IPS-18a (cell line): ENCODE measurements around the gene RASD1.

Experiments used
- H3K27ac ChIP-seq: one replicate; pipeline ENCODE4 v1.5.1; 2013; ENCODE audit warnings: low read length
- H3K27me3 ChIP-seq: one replicate; pipeline ENCODE4 v1.6.1; 2013; ENCODE audit warnings: mild to moderate bottlenecking, low read length; ENCODE audit not compliant: control insufficient read depth, insufficient read depth
- H3K36me3 ChIP-seq: one replicate; pipeline ENCODE4 v1.6.1; 2013; ENCODE audit warnings: low read depth, low read length; ENCODE audit not compliant: control insufficient read depth
- H3K4me1 ChIP-seq: one replicate; pipeline ENCODE4 v1.6.1; 2013; ENCODE audit warnings: low read depth, low read length; ENCODE audit not compliant: control insufficient read depth
- H3K4me3 ChIP-seq: one replicate; pipeline ENCODE4 v1.5.1; 2013; ENCODE audit warnings: low read length
- H3K9ac ChIP-seq: one replicate; pipeline ENCODE4 v1.6.1; 2013; ENCODE audit warnings: mild to moderate bottlenecking, low read length, moderate library complexity
- H3K9me3 ChIP-seq: one replicate; pipeline ENCODE4 v1.6.1; 2013; ENCODE audit warnings: low read depth, low read length; ENCODE audit not compliant: control insufficient read depth

Gene RASD1

GRCh38 chr17:17497845-17498520 lies 1.8 kb upstream of the RASD1 start:
- Histone ChIP-seq H3K4me1 (peaks cover 10% of the 10 kb centered on the region), H3K9ac (no peak overlapping the region)

GRCh38 chr17:17497065-17497844 lies 1.1 kb upstream of the RASD1 start:
- H3K27ac ChIP-seq = no peak overlapping the region
- H3K36me3 ChIP-seq = no peaks in the 10 kb centered on the region
- H3K9ac ChIP-seq = no peak overlapping the region
- H3K4me1 ChIP-seq = peaks cover 13% of the 10 kb centered on the region
- peak overlapping the region; percentile 16 for H3K4me3 ChIP-seq
- peaks cover 30% of the 10 kb centered on the region for H3K27me3 ChIP-seq
- no peaks in the 10 kb centered on the region for H3K9me3 ChIP-seq

More at GRCh38 chr17:17497845-17498520, 1.8 kb upstream of the RASD1 start:
- Histone ChIP-seq H3K9me3 (no peaks in the 10 kb centered on the region), H3K4me3 (no peak overlapping the region), H3K27ac (no peak overlapping the region), H3K36me3 (no peaks in the 10 kb centered on the region), H3K27me3 (peaks cover 30% of the 10 kb centered on the region)

GRCh38 chr17:17495536-17496188 lies 533 bp downstream of the RASD1 start:
- H3K4me1 ChIP-seq = peaks cover 13% of the 10 kb centered on the region
- H3K36me3 ChIP-seq = peaks cover 9% of the 10 kb centered on the region
- H3K27ac ChIP-seq = no peak overlapping the region
- H3K9ac ChIP-seq = peak overlapping the region; percentile 35
- H3K27me3 ChIP-seq = peaks cover 30% of the 10 kb centered on the region
- H3K9me3 ChIP-seq = no peaks in the 10 kb centered on the region
- peak overlapping the region; percentile 61 for H3K4me3 ChIP-seq

- Histone ChIP-seq H3K9ac (no peak overlapping the region), H3K4me3 (peak overlapping the region; percentile 61), H3K9me3 (no peaks in the 10 kb centered on the region), H3K36me3 (peaks cover 9% of the 10 kb centered on the region), H3K27ac (no peak overlapping the region), H3K27me3 (peaks cover 30% of the 10 kb centered on the region), H3K4me1 (peaks cover 13% of the 10 kb centered on the region)
Observed at GRCh38 chr17:17494870-17495535, 1.2 kb downstream of the RASD1 start.

- no peak overlapping the region for H3K9ac ChIP-seq
- peaks cover 13% of the 10 kb centered on the region for H3K4me1 ChIP-seq
- H3K9me3 ChIP-seq = no peaks in the 10 kb centered on the region
- peaks cover 30% of the 10 kb centered on the region for H3K27me3 ChIP-seq
- H3K36me3 ChIP-seq = peaks cover 9% of the 10 kb centered on the region
- no peak overlapping the region for H3K27ac ChIP-seq
- peak overlapping the region; percentile 61 for H3K4me3 ChIP-seq
Observed at GRCh38 chr17:17494499-17494869, 1.7 kb downstream of the RASD1 start.

GRCh38 chr17:17493986-17494466 lies 2.2 kb downstream of the RASD1 start:
- no peaks in the 10 kb centered on the region for H3K9me3 ChIP-seq
- H3K4me1 ChIP-seq = peaks cover 13% of the 10 kb centered on the region
- peak overlapping the region; percentile 61 for H3K4me3 ChIP-seq
- H3K36me3 ChIP-seq = peaks cover 9% of the 10 kb centered on the region
- peaks cover 30% of the 10 kb centered on the region for H3K27me3 ChIP-seq
- no peak overlapping the region for H3K9ac ChIP-seq
- no peak overlapping the region for H3K27ac ChIP-seq

GRCh38 chr17:17493249-17493985 lies 2.8 kb downstream of the RASD1 start:
- Histone ChIP-seq H3K4me3 (no peak overlapping the region), H3K9me3 (no peaks in the 10 kb centered on the region), H3K36me3 (peaks cover 9% of the 10 kb centered on the region), H3K27me3 (peaks cover 30% of the 10 kb centered on the region), H3K4me1 (peaks cover 13% of the 10 kb centered on the region), H3K9ac (no peak overlapping the region), H3K27ac (no peak overlapping the region)

GRCh38 chr17:17492571-17492970 lies 3.6 kb downstream of the RASD1 start:
- no peak overlapping the region for H3K9ac ChIP-seq
- peaks cover 30% of the 10 kb centered on the region for H3K27me3 ChIP-seq
- peaks cover 16% of the 10 kb centered on the region for H3K36me3 ChIP-seq
- H3K27ac ChIP-seq = no peak overlapping the region
- H3K4me3 ChIP-seq = no peak overlapping the region
- peaks cover 13% of the 10 kb centered on the region for H3K4me1 ChIP-seq
- no peaks in the 10 kb centered on the region for H3K9me3 ChIP-seq

- H3K27ac ChIP-seq = no peak overlapping the region
Observed at GRCh38 chr17:17492085-17492484, 4.1 kb downstream of the RASD1 start.

GRCh38 chr17:17491546-17491988 lies 4.6 kb downstream of the RASD1 start:
- Histone ChIP-seq H3K4me3 (no peak overlapping the region), H3K27me3 (peaks cover 30% of the 10 kb centered on the region), H3K27ac (no peak overlapping the region), H3K36me3 (peaks cover 18% of the 10 kb centered on the region), H3K9me3 (no peaks in the 10 kb centered on the region), H3K4me1 (peaks cover 13% of the 10 kb centered on the region), H3K9ac (no peak overlapping the region)

More at GRCh38 chr17:17492085-17492484, 4.1 kb downstream of the RASD1 start:
- H3K36me3 ChIP-seq = peaks cover 18% of the 10 kb centered on the region
- no peak overlapping the region for H3K4me3 ChIP-seq
- no peaks in the 10 kb centered on the region for H3K9me3 ChIP-seq
- H3K27me3 ChIP-seq = peaks cover 30% of the 10 kb centered on the region
- H3K4me1 ChIP-seq = peaks cover 13% of the 10 kb centered on the region
- H3K9ac ChIP-seq = no peak overlapping the region
